22Rv1 (cell line): Measurements from ENCODE around the gene SLC9A9.

Experiments used
- CTCF ChIP-seq: fragments of 450-650 bp; IDR thresholded peaks from 2 replicates; pipeline ENCODE4 v1.5.1; 2017; ENCODE audit warnings: mild to moderate bottlenecking
- ZFX ChIP-seq: fragments of 450-650 bp; IDR thresholded peaks from 2 replicates; pipeline ENCODE4 v1.6.1; 2017; ENCODE audit warnings: antibody characterized with exemption, borderline replicate concordance

- TF ChIP-seq CTCF, result no peak
- TF ChIP-seq ZFX, result no peak
Observed at GRCh38 chr3:143266927-143267326, 581.3 kb downstream of the SLC9A9 start.
